Erythroblast (primary cell): Measurements from ENCODE around the gene DHDH.
"Not testable (repeated sequence)": the region's sequence is repeated elsewhere in the genome, so short reads cannot be mapped to it uniquely, and the experiment has no call there.

Experiments
- DNase-seq, 2 experiments: peaks; one replicate each; lab custom pipeline; 2025; lab: John Stamatoyannopoulos, UW
- GATA1 ChIP-seq: IDR thresholded peaks from 2 replicates; pipeline ENCODE4 v1.6.1; 2011; ENCODE audit warnings: low read depth, mild to moderate bottlenecking, control low read depth, low read length, moderate library complexity
- POLR2A ChIP-seq: IDR thresholded peaks from 2 replicates; pipeline ENCODE4 v1.6.1; 2011; ENCODE audit warnings: mild to moderate bottlenecking, low read length

The DHDH gene

DNA sequence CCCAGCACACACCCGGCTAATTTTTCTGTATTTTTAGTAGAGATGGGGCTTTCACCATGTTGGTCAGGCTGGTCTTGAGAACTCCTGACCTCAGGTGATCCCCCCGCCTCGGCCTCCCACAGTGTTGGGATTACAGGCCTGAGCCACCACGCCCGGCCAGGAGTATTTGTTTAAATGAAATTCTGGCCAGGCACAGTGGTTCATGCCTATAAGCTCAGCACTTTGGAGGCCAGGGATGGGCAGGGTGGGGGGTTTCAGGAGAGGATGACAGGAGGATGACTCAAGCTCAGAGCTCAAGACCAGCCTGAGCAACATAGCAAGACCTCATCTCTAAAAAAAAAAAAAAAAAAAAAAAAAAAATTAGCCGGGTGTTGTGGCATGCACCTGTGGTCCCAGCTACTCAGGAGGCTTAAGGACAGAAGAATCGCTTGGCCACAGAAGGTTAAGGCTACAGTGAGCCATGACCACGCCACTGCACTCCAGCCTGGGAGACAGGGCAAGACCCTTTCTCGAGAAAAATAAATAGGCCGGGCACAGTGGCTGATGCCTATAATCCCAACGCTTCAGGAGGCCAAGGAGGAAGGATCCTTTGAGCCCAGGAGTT, 8.2 kb upstream of the DHDH start:
- no peak for DNase-seq
- TF ChIP-seq POLR2A (no peak), GATA1 (no peak)

- not testable (repeated sequence) for DNase-seq
- TF ChIP-seq POLR2A = peak; percentile 29
These were observed 7.6 kb upstream of the DHDH start for GRCh38 chr19:48925890-48926289.

DNA sequence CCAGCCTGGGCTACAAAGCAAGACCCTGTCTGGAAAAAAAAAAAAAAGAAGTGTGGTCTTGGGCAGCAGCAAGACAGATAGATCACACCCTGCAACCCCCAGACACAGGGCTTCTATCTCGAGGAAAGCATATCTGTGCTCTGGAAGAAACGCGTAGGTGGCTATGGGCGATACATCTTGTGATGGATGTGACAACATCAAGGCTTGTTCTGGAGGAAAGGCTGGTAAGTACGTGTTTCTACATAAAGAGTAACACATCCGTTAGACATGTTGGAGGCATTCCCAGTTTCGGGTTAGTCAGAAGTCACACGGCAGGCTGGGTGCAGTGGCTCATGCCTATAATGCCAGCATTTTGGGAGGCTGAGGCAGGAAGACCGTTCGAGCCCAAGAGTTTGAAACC, 6.6 kb upstream of the DHDH start:
- TF ChIP-seq GATA1 (no peak), POLR2A (no peak)
- DNase-seq = no peak

- not testable (repeated sequence) for DNase-seq
These were observed 5.8 kb upstream of the DHDH start for GRCh38 chr19:48927692-48928091.

- no peak for DNase-seq
- TF ChIP-seq POLR2A (no peak), GATA1 (no peak)
These were observed 5.1 kb upstream of the DHDH start for GRCh38 chr19:48928164-48929025.

DNA sequence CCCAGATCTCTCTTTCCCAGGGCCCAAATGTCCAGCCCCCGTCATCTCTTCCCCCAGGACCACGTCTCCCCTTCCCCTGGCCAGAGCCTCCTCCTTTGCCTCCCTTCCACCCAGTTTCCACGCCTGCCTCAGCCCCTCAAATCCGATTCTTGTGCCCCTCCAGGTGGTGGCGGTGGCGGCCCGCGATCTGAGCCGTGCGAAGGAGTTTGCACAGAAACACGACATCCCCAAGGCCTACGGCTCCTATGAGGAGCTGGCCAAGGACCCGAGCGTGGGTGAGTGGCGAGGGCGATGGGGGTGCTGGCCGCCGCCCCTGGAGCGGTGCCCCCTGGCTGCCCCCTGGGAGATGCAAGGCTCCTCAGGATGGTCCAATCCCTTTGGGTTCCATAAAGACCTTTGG, 1.3 kb downstream of the DHDH start:
- DNase-seq = no peak
- TF ChIP-seq POLR2A (no peak), GATA1 (no peak)

- DNase-seq = no peak
- TF ChIP-seq POLR2A = no peak
- no peak for TF ChIP-seq GATA1
These were observed 2.4 kb downstream of the DHDH start for GRCh38 chr19:48935864-48936263.

GRCh38 chr19:48938256-48938655, 4.8 kb downstream of the DHDH start:
- DNase-seq = no peak
- TF ChIP-seq GATA1 (no peak), POLR2A (no peak)

GRCh38 chr19:48940902-48941301, 7.4 kb downstream of the DHDH start:
- DNase-seq = no peak
- TF ChIP-seq POLR2A = no peak
- no peak for TF ChIP-seq GATA1

- TF ChIP-seq POLR2A (no peak), GATA1 (no peak)
- no peak for DNase-seq
These were observed 9.6 kb downstream of the DHDH start for GRCh38 chr19:48943081-48943480.

GRCh38 chr19:48945415-48945814, 11.9 kb downstream of the DHDH start:
- DNase-seq = no peak

DNA sequence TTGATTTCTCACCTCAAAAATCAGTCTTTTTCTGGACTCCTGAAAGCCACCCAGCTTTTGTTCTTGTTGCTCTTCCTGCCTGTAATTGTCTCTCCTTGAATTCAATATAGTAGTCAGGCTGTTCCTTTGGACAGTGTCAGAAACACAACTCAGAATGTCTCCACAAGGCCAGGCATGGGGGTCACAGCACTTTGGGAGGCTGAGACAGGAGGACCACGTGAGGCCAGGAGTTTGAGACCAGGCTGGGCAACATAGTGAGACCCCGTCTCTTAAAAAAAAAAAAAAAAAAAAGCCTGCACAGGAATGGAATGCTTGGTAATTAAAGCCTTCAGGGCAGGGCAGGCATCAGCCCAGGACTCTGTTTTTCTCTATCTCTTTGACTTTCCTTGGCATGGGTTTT, 12.3 kb downstream of the DHDH start:
- TF ChIP-seq POLR2A (no peak), GATA1 (no peak)
- DNase-seq = no peak

More at GRCh38 chr19:48945415-48945814, 11.9 kb downstream of the DHDH start:
- TF ChIP-seq POLR2A (no peak), GATA1 (no peak)

- TF ChIP-seq POLR2A = no peak
- no peak for TF ChIP-seq GATA1
- DNase-seq = no peak
These were observed 13.2 kb downstream of the DHDH start for GRCh38 chr19:48946463-48947257.

DNA sequence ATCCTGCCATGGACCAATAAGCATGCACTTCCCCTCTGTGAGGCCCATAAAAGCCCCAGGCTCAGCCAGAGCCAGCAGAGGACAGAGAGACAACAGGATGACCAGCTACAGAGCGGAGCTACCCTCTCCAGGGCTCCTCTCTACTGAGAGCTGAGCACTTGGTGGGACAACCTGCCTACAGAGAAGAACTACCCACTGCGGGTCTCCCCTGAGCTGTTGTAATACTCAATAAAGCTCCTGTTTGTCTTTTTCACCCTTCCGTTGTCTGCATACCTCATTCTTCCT, 13.7 kb downstream of the DHDH start:
- no peak for TF ChIP-seq POLR2A
- no peak for TF ChIP-seq GATA1
- no peak for DNase-seq

GRCh38 chr19:48950159-48950558, 16.7 kb downstream of the DHDH start:
- no peak for DNase-seq
- TF ChIP-seq GATA1 (no peak), POLR2A (no peak)
